ENCODE results near the gene ABCG1.
"Not testable (repeated sequence)": the region's sequence is repeated elsewhere in the genome, so short reads cannot be mapped to it uniquely, and the experiment has no call there.

Gene ABCG1

DNA sequence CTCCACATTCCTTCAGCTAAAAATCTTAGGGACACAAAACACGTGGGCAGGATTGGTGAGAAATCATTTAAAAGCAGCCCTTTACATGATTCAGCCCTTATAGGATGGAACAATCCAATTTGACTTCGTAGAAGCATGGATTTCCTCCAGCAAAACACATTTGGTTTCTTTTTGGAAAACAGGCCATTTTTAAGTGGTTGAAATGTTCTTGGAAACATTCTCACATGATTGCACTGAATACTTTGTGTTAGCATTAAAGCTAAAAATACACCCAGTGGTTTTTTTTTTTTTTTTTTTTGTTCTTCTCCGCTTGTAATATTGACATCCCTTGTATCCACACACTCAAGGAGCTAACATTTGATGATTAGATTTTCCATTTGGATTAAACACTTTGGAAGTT, 42.1 kb upstream of the ABCG1 start:
- H3K4me3 ChIP-seq (ENCODE audit: low read depth, low read length): no peak overlapping the region
- TF ChIP-seq, protein P1, sequence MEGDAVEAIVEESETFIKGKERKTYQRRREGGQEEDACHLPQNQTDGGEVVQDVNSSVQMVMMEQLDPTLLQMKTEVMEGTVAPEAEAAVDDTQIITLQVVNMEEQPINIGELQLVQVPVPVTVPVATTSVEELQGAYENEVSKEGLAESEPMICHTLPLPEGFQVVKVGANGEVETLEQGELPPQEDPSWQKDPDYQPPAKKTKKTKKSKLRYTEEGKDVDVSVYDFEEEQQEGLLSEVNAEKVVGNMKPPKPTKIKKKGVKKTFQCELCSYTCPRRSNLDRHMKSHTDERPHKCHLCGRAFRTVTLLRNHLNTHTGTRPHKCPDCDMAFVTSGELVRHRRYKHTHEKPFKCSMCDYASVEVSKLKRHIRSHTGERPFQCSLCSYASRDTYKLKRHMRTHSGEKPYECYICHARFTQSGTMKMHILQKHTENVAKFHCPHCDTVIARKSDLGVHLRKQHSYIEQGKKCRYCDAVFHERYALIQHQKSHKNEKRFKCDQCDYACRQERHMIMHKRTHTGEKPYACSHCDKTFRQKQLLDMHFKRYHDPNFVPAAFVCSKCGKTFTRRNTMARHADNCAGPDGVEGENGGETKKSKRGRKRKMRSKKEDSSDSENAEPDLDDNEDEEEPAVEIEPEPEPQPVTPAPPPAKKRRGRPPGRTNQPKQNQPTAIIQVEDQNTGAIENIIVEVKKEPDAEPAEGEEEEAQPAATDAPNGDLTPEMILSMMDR (IDR thresholded peaks at IDR 0.05; ENCODE audit: low read depth, low read length): no peak

DNA sequence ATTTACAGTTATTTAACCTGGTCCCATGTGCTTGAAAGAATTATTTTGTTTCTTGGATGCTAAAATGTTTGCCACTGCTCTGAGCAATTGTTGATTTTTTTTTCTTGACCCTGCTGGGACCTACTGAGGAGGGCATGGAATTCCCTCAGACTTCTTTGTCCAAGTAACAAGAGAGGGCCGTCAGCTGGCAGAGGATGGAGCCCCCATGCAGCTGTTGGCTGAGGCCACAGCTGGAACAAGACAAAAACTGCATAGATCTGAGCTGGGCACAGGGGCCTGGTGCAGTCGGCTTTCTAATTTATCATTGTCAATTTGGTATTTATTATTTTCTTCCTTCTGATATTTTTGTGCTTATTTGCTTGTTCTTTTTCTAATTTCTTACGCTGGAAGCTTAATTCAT, 39.6 kb upstream of the ABCG1 start:
- TF ChIP-seq, protein P1 (IDR thresholded peaks at IDR 0.05; ENCODE audit: low read depth, low read length): no peak
- H3K4me3 ChIP-seq (ENCODE audit: low read depth, low read length): no peak overlapping the region

DNA sequence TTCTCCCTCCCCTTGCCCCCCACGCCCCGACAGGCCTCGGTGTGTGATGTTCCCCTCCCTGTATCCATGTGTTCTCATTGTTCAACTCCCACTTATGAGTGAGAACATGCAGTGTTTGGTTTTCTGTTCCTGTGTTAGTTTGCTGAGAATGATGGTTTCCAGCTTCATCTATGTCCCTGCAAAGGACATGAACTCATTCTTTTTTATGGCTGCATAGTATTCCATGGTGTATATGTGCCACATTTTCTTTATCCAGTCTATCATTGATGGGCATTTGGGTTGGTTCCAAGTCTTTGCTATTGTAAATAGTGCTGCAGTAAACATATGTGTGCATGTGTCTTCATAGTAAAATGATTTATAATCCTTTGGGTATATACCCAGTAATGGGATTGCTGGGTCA, 38.9 kb upstream of the ABCG1 start:
- not testable (repeated sequence) for H3K4me3 ChIP-seq (ENCODE audit: low read depth, low read length)

DNA sequence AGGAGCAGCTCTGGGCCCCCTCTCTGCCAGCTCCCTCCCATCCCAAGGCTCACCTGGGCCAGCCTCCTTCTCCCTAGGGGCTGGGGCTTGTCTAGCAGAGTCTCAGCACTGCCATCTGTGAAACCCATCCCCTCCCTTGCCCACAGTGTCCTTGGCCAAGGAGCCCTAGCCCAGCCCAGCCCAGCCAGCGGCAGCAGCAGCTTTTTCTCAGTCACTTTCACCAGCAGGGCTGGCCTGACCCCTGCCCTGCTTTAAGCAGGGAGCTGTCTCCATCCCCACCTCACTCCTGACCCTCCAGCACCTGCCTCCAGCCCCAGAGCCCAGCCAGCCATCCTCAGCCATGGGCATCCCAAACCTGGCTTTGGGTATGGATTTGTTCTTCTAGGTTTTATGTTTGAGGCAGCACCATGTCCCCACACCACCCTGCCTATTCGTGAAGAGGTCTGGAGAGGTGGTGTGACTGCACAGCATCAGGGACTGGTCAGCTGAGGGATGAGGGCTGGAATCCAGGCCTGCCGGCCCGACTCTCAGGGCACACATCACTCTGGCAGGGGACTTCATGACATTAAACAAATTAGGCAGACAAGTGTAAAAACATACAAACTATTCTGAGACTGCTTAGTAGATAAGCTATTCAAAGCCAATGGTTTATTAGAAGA, 36.1 kb upstream of the ABCG1 start:
- TF ChIP-seq, protein P1 (IDR thresholded peaks at IDR 0.05; ENCODE audit: low read depth, low read length): no peak
- H3K4me3 ChIP-seq (ENCODE audit: low read depth, low read length): no peak overlapping the region

DNA sequence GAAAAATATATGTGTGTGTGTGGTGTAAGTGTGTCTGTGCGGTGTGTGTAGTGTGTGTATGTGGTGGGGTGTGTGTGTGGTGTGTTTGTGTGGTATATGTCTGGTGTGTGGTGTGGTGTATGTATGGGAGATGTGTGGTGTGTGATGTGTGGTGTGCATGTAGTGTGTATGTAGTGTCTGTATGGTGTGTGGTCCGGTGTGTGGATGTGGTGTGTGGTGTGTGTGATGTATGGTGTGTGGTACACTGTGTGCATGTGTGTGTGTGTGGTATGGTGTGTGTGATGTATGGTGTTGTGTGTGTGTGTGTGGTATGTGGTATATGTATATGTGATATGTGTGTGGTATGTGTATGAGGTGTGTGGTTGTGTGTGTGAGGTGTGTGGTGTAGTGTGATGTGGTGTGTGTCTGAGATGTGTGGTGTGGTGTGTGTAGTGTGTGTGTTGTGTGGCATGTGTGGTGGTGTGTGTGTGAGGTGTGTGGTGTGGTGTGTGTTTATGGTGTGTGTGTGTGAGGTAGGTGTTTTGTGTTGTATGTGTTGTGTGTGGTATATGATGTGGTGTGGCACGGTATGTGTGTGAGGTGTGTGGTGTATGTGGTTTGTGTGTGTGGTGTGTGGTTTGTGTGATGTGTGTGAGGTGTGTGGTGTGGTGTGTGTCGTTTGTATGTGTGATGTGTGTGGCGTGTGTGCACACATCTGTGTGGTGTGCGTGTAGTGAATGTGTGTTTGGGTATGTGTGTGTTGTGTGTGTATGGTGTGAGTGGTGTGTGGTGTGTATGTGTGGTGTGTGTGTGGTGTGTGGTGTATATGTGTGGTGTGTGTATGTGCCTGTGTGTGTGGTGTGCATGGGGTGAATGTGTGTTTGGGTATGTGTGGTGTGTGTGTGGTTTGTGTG, 35.3 kb upstream of the ABCG1 start:
- no peak overlapping the region for H3K4me3 ChIP-seq (ENCODE audit: low read depth, low read length)
- TF ChIP-seq, protein P1 (IDR thresholded peaks at IDR 0.05; ENCODE audit: low read depth, low read length): no peak

DNA sequence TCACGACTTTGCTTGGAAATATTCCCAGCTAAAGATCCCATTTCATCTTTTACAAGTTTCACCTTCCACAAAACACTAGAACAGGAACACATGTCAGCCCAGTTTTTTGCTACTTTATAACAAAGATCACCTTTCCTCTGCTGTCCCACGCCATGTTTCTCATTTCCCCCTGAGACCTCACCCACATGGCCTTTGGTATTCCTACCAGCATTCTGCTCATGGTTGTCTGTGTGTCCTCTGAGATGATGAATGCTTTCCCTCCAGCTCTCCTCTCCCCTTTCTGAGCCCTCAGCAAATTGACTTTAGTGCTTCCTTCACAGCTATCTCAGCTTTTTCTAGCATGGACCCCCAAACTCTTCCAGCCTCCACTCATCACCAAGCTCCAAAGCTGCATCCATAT, 32.3 kb upstream of the ABCG1 start:
- H3K4me3 ChIP-seq (ENCODE audit: low read depth, low read length): no peak overlapping the region
- TF ChIP-seq, protein P1 (IDR thresholded peaks at IDR 0.05; ENCODE audit: low read depth, low read length): no peak

DNA sequence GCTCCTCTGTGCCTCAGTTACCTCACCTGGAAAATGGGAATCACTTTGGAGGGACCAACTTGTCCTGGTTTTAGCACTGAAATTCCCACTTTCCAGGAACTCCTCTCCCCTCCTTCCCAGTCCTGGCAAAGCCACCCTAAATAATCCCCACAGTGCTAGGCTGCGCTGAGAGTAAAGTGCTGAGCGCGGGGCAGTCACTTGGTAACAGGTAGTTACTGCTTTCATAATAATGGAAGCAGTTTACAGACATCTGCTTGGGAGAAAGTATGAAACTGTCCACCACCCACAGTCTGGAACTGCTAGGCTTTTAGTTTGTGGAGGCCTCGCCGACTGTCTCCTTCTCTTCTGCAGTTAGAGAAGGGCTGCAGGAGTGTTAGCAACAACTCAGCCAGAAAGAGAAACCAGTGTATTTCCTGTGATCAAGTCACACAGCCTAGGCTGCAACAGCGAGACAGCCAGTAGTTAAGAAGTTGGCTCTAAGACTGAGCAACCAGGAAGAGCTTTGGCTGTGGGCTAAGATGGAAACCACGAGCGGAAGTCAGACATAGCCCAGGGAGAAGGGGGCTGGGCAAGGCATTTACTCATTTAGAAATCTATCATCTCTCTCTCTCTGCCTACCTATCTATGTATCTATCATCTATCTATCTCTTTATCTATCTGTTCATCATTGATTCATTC, 30.8 kb upstream of the ABCG1 start:
- no peak overlapping the region for H3K4me3 ChIP-seq (ENCODE audit: low read depth, low read length)
- TF ChIP-seq, protein P1 (IDR thresholded peaks at IDR 0.05; ENCODE audit: low read depth, low read length): no peak
